ENCODE results near the gene COL6A1. TPM values are rescaled to one million over a fixed set of nuclear protein-coding genes. Genes with fewer than 3 reads are reported as not detected.

COL6A1 gene
- total RNA-seq, 1 donor from 2014 or later = 12.6 TPM

DNA sequence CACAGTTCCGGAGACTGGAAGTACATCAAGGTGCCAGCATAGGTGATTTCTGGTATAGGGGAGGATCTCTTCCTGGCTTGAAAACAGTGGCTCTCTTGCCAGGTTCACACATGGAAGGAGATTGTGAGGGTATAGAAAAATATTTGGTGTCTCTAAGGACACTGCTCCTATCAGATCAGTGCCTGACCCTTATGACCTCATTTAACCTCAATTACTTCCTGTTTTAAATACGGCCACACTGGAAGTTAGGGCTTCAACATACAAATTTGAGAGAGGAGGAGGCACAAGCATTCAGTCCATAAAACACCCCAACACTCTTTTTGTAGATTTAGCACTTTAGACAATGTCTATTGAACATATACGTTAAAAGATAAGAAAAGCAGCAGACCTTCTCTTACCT, 37.0 kb downstream of the COL6A1 start:
- Mint-ChIP-seq H3K4me1 (peaks cover 6% of the 10 kb centered on the region), H3K36me3 (no peaks in the 10 kb centered on the region), H3K4me3 (no peak overlapping the region), H3K9me3 (no peaks in the 10 kb centered on the region), H3K27ac (no peak overlapping the region), H3K27me3 (ENCODE audit: insufficient read depth, low read depth) (peaks cover 3% of the 10 kb centered on the region)
- Histone ChIP-seq H3K4me2 (no peak overlapping the region), H3K9me3 (ENCODE audit: low read depth) (no peaks in the 10 kb centered on the region), H2AFZ (replicated peaks) (no peak overlapping the region), H3K27ac (no peak overlapping the region), H3K27me3 (no peaks in the 10 kb centered on the region), H3K9ac (no peak overlapping the region), H3K36me3 (no peaks in the 10 kb centered on the region), H3F3A (ENCODE audit: low read depth) (no peaks in the 10 kb centered on the region), H3K4me1 (no peaks in the 10 kb centered on the region), H3K79me2 (ENCODE audit: low read depth) (no peaks in the 10 kb centered on the region), H4K20me1 (ENCODE audit: low read depth) (no peaks in the 10 kb centered on the region), H3K4me3 (no peak overlapping the region)
- TF ChIP-seq EZH2phosphoT487 (IDR thresholded peaks at IDR 0.05) (no peak), EZH2 (IDR thresholded peaks at IDR 0.05) (no peak), CTCF (IDR thresholded peaks at IDR 0.05) (no peak)
- DNase-seq (ENCODE audit: low spot score) = no peak

- TF ChIP-seq EZH2 (IDR thresholded peaks at IDR 0.05) (no peak), EZH2phosphoT487 (IDR thresholded peaks at IDR 0.05) (no peak), CTCF (IDR thresholded peaks at IDR 0.05) (no peak)
- Histone ChIP-seq H3K9me3 (ENCODE audit: low read depth) (no peaks in the 10 kb centered on the region), H3K4me1 (no peaks in the 10 kb centered on the region), H2AFZ (replicated peaks) (no peak overlapping the region), H3F3A (ENCODE audit: low read depth) (no peaks in the 10 kb centered on the region), H3K27me3 (no peaks in the 10 kb centered on the region), H3K4me3 (no peak overlapping the region), H3K36me3 (no peaks in the 10 kb centered on the region), H3K4me2 (no peak overlapping the region), H3K27ac (no peak overlapping the region), H3K79me2 (ENCODE audit: low read depth) (no peaks in the 10 kb centered on the region), H3K9ac (no peak overlapping the region), H4K20me1 (ENCODE audit: low read depth) (no peaks in the 10 kb centered on the region)
- H3K9me3 Mint-ChIP-seq = no peaks in the 10 kb centered on the region
- no peak for DNase-seq (ENCODE audit: low spot score)
- H3K27ac Mint-ChIP-seq = peak overlapping the region; percentile 62
- H3K36me3 Mint-ChIP-seq = no peaks in the 10 kb centered on the region
- H3K4me1 Mint-ChIP-seq = peaks cover 14% of the 10 kb centered on the region
- no peak overlapping the region for H3K4me3 Mint-ChIP-seq
- peaks cover 3% of the 10 kb centered on the region for H3K27me3 Mint-ChIP-seq (ENCODE audit: insufficient read depth, low read depth)
Observed at GRCh38 chr21:46020581-46020980, 39.0 kb downstream of the COL6A1 start.

DNA sequence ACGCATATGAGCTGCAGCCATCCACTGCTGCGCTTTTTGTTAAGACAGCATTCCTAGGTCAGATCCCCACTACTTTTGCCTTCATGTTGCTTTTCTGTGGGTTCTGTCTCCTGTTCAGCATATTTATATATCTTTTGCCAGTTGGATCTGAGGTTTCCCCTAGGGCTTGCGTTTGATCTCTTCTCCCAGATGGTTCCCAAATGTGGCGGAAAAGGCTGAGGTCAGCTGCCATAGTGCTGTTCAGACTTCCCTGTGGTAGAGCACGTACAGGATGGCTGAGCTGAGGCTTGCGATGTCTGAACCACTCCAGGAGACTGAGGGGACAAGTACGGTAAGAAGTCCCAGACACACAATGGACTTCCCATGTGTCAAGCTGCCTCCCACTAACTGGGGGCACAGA, 39.8 kb downstream of the COL6A1 start:
- Mint-ChIP-seq H3K4me3 (no peak overlapping the region), H3K4me1 (peaks cover 18% of the 10 kb centered on the region), H3K36me3 (no peaks in the 10 kb centered on the region), H3K9me3 (no peaks in the 10 kb centered on the region), H3K27ac (peak overlapping the region; percentile 5), H3K27me3 (ENCODE audit: insufficient read depth, low read depth) (peaks cover 3% of the 10 kb centered on the region)
- Histone ChIP-seq H3K36me3 (no peaks in the 10 kb centered on the region), H3K4me1 (no peaks in the 10 kb centered on the region), H3K9me3 (ENCODE audit: low read depth) (no peaks in the 10 kb centered on the region), H4K20me1 (ENCODE audit: low read depth) (no peaks in the 10 kb centered on the region), H3K4me2 (no peak overlapping the region), H3K79me2 (ENCODE audit: low read depth) (no peaks in the 10 kb centered on the region), H3K9ac (no peak overlapping the region), H3F3A (ENCODE audit: low read depth) (no peaks in the 10 kb centered on the region), H3K27ac (no peak overlapping the region), H2AFZ (replicated peaks) (no peak overlapping the region), H3K27me3 (no peaks in the 10 kb centered on the region), H3K4me3 (no peak overlapping the region)
- no peak for TF ChIP-seq EZH2 (IDR thresholded peaks at IDR 0.05)
- no peak for TF ChIP-seq CTCF (IDR thresholded peaks at IDR 0.05)
- TF ChIP-seq EZH2phosphoT487 (IDR thresholded peaks at IDR 0.05) = no peak
- DNase-seq (ENCODE audit: low spot score) = no peak

Measured in neural progenitor cell (in vitro differentiated cells).